ENCODE measurements around the gene CENPU. TPM values are rescaled to one million over a fixed set of nuclear protein-coding genes. Genes with fewer than 3 reads are reported as not detected.

Gene CENPU
- total and polyA plus RNA-seq, 2 of the 13 experiments (the other 11 are each of a cell fraction or from before 2014, with no cell fraction given), result 11.7 to 35.8 TPM

GRCh38 chr4:184671101-184671500 is 62.8 kb downstream of the CENPU start (continued):
- TF ChIP-seq ATM (IDR thresholded peaks at IDR 0.05; ENCODE audit: borderline replicate concordance), result no peak
- no peak for TF ChIP-seq TBX3 (IDR thresholded peaks at IDR 0.05; ENCODE audit: borderline replicate concordance)

DNA sequence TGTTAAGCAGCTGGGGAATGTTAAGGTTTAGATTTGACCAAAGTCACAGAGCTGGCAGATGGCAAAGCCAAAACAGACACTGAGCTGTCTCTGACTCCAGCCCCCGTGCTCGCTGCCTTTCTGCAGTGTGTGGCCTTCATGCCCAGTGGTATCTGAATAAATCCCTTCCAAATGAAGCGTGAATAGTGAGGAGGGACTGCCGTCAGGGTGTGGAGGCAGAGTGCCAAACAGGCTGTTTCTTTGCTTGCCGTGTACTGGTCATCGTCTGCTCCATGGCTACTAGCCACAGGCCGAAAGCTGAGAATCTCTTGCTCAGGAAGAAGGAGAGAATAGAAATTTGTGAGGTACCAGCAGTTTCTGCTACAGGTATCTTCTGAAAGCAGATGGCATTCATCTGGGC is 64.6 kb downstream of the CENPU start:
- WGBS (ENCODE audit: low lambda C conversion rate), result 99% methylated on average over 7 of the region's 7 CpGs
- ChIA-PET POLR2A (no interaction called here), CTCF (ENCODE audit: low intra/inter-chr PET ratio, low total read pairs) (no interaction called here)
- FAIRE-seq (no peak), ATAC-seq (no peak), DNase-seq (ENCODE audit: low spot score) (no peak)
- H3K9me3 ChIP-seq (ENCODE audit: low read length), result no peaks in the 10 kb centered on the region
- intact Hi-C loops (cut with micrococcal nuclease; ENCODE audit: unreplicated experiment), result no loop called here
- no peak overlapping the region for H3K4me3 ChIP-seq (replicated peaks in 1 of 3; ENCODE audit: insufficient read depth in 1 of 3, low read depth in 2 of 3, low read length in 3 of 3)
- H3K4me1 ChIP-seq (ENCODE audit: insufficient read depth, low read length), result no peaks in the 10 kb centered on the region
- H3K4me2 ChIP-seq (ENCODE audit: low read depth, low read length), result no peak overlapping the region
- H3K27me3 ChIP-seq (ENCODE audit: control insufficient read depth in 1 of 2, insufficient read depth in 2 of 2, low read length in 2 of 2), result no peaks in the 10 kb centered on the region
- no peak overlapping the region for H2AFZ ChIP-seq (ENCODE audit: low read length)
- H3K36me3 ChIP-seq (replicated peaks in 1 of 2; ENCODE audit: control insufficient read depth in 1 of 2, insufficient read depth in 2 of 2, low read length in 2 of 2), result peaks cover 9 to 28% of the 10 kb centered on the region in 2 experiments; a peak in 4 of 5 replicates
- no peaks in the 10 kb centered on the region for H3K79me2 ChIP-seq (ENCODE audit: insufficient read depth, low read length)
- H3K27ac ChIP-seq (ENCODE audit: extremely low read length, insufficient read depth, low read length), result no peak overlapping the region
- no peak overlapping the region for H3K9ac ChIP-seq (ENCODE audit: insufficient read depth, low read depth, low read length)
- H4K20me1 ChIP-seq (ENCODE audit: insufficient read depth, low read length), result no peaks in the 10 kb centered on the region
- BruUV-seq (replicated peaks), result no TSS peak
- in situ Hi-C loops (cut with HindIII; ENCODE audit: extremely low pct_ligation_motif_present, low pct_unique_long_range_greater_than_20kb), result no loop called here
- no peak for TF ChIP-seq ZNF816 (CRISPR knock-in tag; IDR thresholded peaks at IDR 0.05; ENCODE audit: borderline replicate concordance)
- no peak for TF ChIP-seq RFXAP (CRISPR knock-in tag; IDR thresholded peaks at IDR 0.05; ENCODE audit: borderline replicate concordance)
- no peak for TF ChIP-seq ELF3 (CRISPR knock-in tag; IDR thresholded peaks at IDR 0.05)
- TF ChIP-seq ASH2L (IDR thresholded peaks at IDR 0.05; ENCODE audit: insufficient read length, low read depth, low read length), result no peak
- no peak for TF ChIP-seq ZNF75D (CRISPR knock-in tag; IDR thresholded peaks at IDR 0.05; ENCODE audit: borderline replicate concordance)
- no peak for TF ChIP-seq HMGXB4 (CRISPR knock-in tag; IDR thresholded peaks at IDR 0.05; ENCODE audit: borderline replicate concordance in 1 of 2, low read depth in 1 of 2)
- TF ChIP-seq NFE2L1 (CRISPR knock-in tag; IDR thresholded peaks at IDR 0.05; ENCODE audit: borderline replicate concordance), result no peak
- no peak for TF ChIP-seq ZNF382 (CRISPR knock-in tag; IDR thresholded peaks at IDR 0.05; ENCODE audit: borderline replicate concordance)
- TF ChIP-seq, protein P1, sequence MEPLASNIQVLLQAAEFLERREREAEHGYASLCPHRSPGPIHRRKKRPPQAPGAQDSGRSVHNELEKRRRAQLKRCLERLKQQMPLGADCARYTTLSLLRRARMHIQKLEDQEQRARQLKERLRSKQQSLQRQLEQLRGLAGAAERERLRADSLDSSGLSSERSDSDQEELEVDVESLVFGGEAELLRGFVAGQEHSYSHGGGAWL (CRISPR knock-in tag; IDR thresholded peaks at IDR 0.05), result no peak
- no peak for TF ChIP-seq POLR2AphosphoS5 (IDR thresholded peaks at IDR 0.05; ENCODE audit: low read depth, low read length)
- no peak for TF ChIP-seq ZNF792 (CRISPR knock-in tag; IDR thresholded peaks at IDR 0.05)
- TF ChIP-seq ZBTB44 (CRISPR knock-in tag; IDR thresholded peaks at IDR 0.05), result no peak
- no peak for TF ChIP-seq RELA (CRISPR knock-in tag; IDR thresholded peaks at IDR 0.05)
- TF ChIP-seq MYC (CRISPR knock-in tag; IDR thresholded peaks at IDR 0.05; ENCODE audit: borderline replicate concordance), result no peak
- TF ChIP-seq RARA (CRISPR knock-in tag; IDR thresholded peaks at IDR 0.05), result no peak
- TF ChIP-seq, protein P2, sequence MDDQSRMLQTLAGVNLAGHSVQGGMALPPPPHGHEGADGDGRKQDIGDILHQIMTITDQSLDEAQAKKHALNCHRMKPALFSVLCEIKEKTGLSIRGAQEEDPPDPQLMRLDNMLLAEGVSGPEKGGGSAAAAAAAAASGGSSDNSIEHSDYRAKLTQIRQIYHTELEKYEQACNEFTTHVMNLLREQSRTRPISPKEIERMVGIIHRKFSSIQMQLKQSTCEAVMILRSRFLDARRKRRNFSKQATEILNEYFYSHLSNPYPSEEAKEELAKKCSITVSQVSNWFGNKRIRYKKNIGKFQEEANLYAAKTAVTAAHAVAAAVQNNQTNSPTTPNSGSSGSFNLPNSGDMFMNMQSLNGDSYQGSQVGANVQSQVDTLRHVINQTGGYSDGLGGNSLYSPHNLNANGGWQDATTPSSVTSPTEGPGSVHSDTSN (CRISPR knock-in tag; IDR thresholded peaks at IDR 0.05; ENCODE audit: borderline replicate concordance), result no peak
